SH-SY5Y (cell line): ENCODE results near the gene PIP5K1B.

Experiments used
- GATA2 ChIP-seq: IDR thresholded peaks from 2 replicates; pipeline ENCODE4 v1.6.1; 2011; ENCODE audit warnings: mild to moderate bottlenecking, low read depth, low read length
- GATA3 ChIP-seq: IDR thresholded peaks from 2 replicates; pipeline ENCODE4 v1.6.1; 2011; ENCODE audit warnings: low read depth, mild to moderate bottlenecking, low read length, moderate library complexity

DNA sequence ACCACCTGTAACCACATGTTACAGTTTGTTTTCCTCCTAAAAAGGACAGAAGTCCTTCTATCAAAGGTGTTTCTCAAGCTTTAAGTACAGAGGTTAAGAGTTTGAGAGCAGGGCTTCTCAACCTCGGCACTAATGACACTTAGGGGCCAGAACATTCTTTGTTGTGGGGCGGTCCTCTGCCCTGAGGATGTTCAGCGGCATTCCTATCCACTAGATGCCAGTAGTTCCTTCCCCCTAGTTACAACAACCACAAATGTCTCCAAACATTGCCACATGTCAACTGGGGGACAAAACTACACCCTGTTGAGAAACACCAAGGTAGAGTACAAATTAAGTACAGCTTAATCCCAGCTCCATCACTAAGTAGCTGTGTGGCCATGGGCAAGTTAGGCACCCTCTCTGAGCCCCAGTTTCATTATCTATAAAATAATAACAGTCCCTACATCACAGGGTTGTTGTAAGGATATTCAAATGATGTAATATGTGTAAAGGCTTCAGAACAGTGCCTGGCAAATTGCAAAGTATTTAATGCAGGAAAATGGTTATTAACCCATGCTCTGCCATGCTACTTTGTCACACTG lies 44.6 kb downstream of the PIP5K1B start:
- no peak for TF ChIP-seq GATA2
- TF ChIP-seq GATA3, result no peak
